ENCODE measurements around the gene FARSA.
"Not testable (repeated sequence)": the region's sequence is repeated elsewhere in the genome, so short reads cannot be mapped to it uniquely, and the experiment has no call there.

The FARSA gene

GRCh38 chr19:12907166-12907565, 26.3 kb downstream of the FARSA start:
- no peak for DNase-seq (ENCODE audit: low read depth)
- TF ChIP-seq, protein P1, sequence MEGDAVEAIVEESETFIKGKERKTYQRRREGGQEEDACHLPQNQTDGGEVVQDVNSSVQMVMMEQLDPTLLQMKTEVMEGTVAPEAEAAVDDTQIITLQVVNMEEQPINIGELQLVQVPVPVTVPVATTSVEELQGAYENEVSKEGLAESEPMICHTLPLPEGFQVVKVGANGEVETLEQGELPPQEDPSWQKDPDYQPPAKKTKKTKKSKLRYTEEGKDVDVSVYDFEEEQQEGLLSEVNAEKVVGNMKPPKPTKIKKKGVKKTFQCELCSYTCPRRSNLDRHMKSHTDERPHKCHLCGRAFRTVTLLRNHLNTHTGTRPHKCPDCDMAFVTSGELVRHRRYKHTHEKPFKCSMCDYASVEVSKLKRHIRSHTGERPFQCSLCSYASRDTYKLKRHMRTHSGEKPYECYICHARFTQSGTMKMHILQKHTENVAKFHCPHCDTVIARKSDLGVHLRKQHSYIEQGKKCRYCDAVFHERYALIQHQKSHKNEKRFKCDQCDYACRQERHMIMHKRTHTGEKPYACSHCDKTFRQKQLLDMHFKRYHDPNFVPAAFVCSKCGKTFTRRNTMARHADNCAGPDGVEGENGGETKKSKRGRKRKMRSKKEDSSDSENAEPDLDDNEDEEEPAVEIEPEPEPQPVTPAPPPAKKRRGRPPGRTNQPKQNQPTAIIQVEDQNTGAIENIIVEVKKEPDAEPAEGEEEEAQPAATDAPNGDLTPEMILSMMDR (IDR thresholded peaks at IDR 0.05; ENCODE audit: low read depth, low read length, missing control alignments) = no peak
- in situ Hi-C loops (cut with HindIII; ENCODE audit: low sequenced_read_pairs) = no loop called here
- H3K4me3 ChIP-seq (ENCODE audit: low read depth, low read length) = no peak overlapping the region

DNA sequence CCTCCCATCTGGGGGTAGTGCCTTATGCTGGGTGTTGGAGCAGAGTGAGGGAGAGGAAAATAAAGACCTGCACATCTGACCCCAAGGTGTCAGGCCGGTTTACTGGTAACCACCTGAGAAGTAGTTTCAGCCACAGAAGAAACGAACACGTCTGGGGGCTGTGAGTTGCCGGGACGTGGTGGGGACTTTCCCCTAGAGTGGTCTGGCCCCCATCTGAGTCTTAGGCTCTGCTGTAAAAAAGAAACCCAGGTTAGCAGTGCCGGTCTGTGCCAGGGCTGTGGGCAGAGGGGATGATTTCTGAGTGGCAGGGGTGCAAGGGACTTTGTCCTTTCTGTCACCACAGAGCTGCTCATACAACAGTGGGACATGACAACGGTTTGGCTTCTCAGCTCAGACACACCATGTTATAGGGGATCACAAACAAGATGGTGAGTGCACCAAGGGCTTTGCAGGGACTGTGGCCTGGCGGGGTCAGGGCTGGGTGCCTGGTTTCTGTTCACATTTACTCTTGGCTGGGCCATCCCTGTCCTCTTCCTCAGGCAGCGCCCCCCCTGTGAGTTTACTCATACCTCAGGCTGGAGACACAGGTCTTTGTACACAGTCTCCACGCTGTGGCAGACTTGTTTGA, 33.5 kb downstream of the FARSA start:
- DNase-seq (ENCODE audit: low read depth) = no peak
- TF ChIP-seq, protein P1 (IDR thresholded peaks at IDR 0.05; ENCODE audit: low read depth, low read length, missing control alignments) = no peak
- in situ Hi-C loops (cut with HindIII; ENCODE audit: low sequenced_read_pairs) = no loop called here
- no peak overlapping the region for H3K4me3 ChIP-seq (ENCODE audit: low read depth, low read length)

- DNase-seq (ENCODE audit: low read depth) = no peak
- TF ChIP-seq, protein P1 (IDR thresholded peaks at IDR 0.05; ENCODE audit: low read depth, low read length, missing control alignments) = no peak
- no peak overlapping the region for H3K4me3 ChIP-seq (ENCODE audit: low read depth, low read length)
- in situ Hi-C loops (cut with HindIII; ENCODE audit: low sequenced_read_pairs) = no loop called here
Measured at GRCh38 chr19:12896460-12896859, 37.1 kb downstream of the FARSA start.

GRCh38 chr19:12893582-12893981, 39.9 kb downstream of the FARSA start:
- in situ Hi-C loops (cut with HindIII; ENCODE audit: low sequenced_read_pairs) = no loop called here
- H3K4me3 ChIP-seq (ENCODE audit: low read depth, low read length) = no peak overlapping the region
- DNase-seq (ENCODE audit: low read depth) = no peak
- TF ChIP-seq, protein P1 (IDR thresholded peaks at IDR 0.05; ENCODE audit: low read depth, low read length, missing control alignments) = no peak

DNA sequence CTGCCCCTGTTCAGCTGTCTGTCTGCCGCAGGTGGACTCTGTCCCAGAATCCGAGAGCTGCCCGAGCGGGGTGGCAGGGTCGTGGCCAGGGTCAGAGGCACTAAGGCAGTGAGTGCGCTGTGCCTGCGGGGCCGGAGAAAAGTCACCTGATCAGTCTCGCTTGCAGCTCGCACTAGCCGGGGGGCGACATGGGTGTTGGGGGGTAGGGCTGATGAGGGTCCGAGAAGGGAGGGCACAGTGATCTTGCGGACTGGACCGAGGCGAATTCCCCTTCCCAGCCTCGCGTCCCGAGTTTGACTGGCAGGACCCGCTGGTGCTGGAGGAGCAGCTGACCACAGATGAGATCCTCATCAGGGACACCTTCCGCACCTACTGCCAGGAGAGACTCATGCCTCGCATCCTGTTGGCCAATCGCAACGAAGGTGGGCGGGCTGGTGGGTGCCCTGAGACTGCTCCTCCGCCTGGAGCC, 41.9 kb downstream of the FARSA start:
- no peak for DNase-seq (ENCODE audit: low read depth)
- in situ Hi-C loops (cut with HindIII; ENCODE audit: low sequenced_read_pairs) = no loop called here
- TF ChIP-seq, protein P1 (IDR thresholded peaks at IDR 0.05; ENCODE audit: low read depth, low read length, missing control alignments) = no peak
- peak overlapping the region; percentile 86 for H3K4me3 ChIP-seq (ENCODE audit: low read depth, low read length)

DNA sequence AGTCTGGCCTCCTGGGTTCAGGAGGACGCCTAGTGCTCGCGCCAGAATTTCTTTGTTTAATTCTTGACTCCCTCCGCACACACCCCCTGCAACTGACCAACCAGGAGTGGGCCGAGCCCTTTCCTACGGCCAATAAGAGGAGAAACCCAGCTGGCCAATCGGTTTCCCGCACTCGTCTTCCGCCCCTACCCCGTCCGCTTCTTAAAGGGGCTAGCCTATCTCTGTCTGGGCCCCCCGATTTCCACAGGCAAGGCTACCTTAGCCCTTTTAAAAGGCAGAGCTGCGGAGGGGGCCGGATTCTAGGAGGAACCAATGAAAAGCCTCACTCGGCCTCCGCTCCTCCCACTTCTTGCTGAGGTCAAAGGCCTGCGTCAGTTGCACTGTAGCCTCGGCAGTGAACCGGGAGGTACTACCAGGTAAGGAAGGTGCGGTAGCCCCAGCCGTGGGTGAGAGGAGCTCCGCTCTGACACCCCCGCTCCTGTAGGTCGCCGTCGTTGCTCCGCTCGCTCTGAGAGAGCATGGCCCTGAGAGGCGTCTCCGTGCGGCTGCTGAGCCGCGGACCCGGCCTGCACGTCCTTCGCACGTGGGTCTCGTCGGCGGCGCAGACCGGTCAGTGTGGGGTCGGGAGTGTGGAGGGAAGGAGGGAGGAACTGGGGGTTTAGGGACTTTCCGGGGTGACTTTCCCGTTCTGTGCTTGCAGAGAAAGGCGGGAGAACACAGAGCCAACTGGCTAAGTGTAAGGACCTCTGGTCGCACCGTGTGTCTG, 42.5 kb downstream of the FARSA start, which contains the start of gene GCDH:
TSS of gene GCDH (plus strand) at position 374 of the 766 bp plus-strand sequence. CDS start at position 519, 145 bp downstream.
- DNase-seq (ENCODE audit: low read depth) = peak; percentile 96
- in situ Hi-C loops (cut with HindIII; ENCODE audit: low sequenced_read_pairs) = no loop called here
- TF ChIP-seq, protein P1 (IDR thresholded peaks at IDR 0.05; ENCODE audit: low read depth, low read length, missing control alignments) = no peak
- peak within 1 kb of the TSS; percentile 86 for H3K4me3 ChIP-seq (ENCODE audit: low read depth, low read length)

GRCh38 chr19:12890299-12890786, 43.2 kb downstream of the FARSA start:
- in situ Hi-C loops (cut with HindIII; ENCODE audit: low sequenced_read_pairs); H3K4me3 ChIP-seq (ENCODE audit: low read depth, low read length): not testable (repeated sequence)

More at GRCh38 chr19:12890299-12890786, 43.2 kb downstream of the FARSA start:
- DNase-seq (ENCODE audit: low read depth) = not testable (repeated sequence)
